NOMO-1 treated with DMSO at 0.1 percent for 48 hours (cell line): ENCODE measurements around the gene ANGPTL4.
"Not testable (repeated sequence)": the region's sequence is repeated elsewhere in the genome, so short reads cannot be mapped to it uniquely, and the experiment has no call there.

Experiments used
- DNase-seq: peaks from one replicate; lab custom pipeline; 2025; ENCODE audit not compliant: unreplicated experiment; lab: John Stamatoyannopoulos, UW

Gene ANGPTL4

DNA sequence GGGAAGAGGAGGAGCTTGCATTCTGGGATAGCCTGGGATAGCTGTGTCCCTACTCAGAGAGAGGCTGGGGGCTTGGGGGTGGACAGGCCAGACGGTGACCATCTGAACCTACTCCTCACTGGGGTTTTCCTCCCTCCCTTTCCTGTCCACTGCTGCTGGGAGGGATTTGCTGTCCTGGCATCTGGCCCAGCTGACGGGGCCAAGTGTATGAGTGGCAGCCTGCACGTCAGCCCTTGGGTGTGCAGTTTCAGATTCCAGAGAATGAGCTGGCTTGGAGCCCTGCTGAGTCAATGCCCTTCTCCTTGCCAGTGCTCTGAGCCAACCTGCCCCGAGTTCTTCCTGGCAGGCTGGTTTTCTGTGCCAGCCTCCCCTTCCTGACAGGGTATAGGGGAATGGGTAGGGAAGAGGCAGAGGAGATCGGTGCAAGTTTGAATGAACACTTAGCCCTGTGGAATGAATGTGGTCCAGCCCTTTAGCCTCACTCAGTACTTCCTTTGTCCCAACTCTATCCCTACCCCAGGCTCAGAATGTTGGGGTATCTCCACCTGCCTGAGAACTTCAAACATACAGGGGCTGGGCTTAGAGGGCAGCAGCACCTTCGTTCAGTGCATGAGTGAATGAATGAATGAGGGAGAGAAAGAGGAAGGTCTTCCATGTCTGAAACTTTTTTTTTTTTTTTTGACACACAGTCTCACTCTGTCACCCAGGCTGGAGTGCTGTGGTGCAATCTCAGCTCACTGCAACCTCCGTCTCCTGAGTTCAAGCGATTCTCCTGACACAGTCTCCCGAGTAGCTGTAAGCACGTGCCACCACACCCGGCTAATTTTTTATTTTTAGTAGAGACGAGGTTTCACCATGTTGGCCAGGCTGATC lies 1.8 kb upstream of the ANGPTL4 start:
- DNase-seq: no peak

DNA sequence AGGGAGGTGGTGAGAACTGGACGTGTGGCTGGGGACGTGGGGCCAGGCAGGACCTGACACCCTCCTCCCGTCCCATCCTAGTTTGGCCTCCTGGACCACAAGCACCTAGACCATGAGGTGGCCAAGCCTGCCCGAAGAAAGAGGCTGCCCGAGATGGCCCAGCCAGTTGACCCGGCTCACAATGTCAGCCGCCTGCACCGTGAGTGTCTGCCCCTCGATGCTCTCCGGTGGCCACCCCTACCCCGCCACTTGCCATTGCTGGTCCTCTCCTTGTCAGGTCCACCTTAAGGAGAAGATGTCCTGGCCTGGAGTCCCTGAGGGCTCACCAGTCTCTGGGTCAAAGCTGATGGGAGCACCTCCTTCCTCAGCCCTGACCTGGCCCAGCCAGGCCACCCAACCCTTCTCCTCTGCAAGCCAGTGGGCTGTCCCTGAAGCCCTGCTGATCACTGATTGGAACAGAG lies 2.2 kb downstream of the ANGPTL4 start:
- no peak for DNase-seq

DNA sequence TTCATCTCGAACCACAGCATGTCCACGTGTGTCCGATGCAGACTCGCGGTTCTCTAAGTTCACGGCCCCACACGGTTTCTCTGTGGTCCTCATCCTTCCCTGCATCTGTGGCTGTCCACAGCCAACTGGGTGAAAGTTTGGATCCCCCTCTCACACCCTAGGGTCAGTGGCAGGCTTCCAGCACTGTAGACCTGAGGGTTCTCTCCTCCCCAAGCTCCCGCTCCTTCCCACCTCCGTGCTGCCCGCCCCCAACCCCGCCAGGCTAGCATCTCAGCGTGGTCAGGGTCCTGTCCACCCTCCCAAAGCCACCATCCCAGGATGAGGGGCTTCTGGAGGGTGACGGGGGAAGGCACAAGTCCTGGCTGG lies 3.0 kb downstream of the ANGPTL4 start:
- no peak for DNase-seq

GRCh38 chr19:8367327-8368001 lies 3.5 kb downstream of the ANGPTL4 start:
- DNase-seq: no peak

- DNase-seq: no peak
These were observed 6.4 kb downstream of the ANGPTL4 start for GRCh38 chr19:8370176-8371010.

- DNase-seq: no peak
These were observed 7.3 kb downstream of the ANGPTL4 start for GRCh38 chr19:8371011-8371804.

GRCh38 chr19:8373867-8374813 lies 10.2 kb downstream of the ANGPTL4 start:
- no peak for DNase-seq

DNA sequence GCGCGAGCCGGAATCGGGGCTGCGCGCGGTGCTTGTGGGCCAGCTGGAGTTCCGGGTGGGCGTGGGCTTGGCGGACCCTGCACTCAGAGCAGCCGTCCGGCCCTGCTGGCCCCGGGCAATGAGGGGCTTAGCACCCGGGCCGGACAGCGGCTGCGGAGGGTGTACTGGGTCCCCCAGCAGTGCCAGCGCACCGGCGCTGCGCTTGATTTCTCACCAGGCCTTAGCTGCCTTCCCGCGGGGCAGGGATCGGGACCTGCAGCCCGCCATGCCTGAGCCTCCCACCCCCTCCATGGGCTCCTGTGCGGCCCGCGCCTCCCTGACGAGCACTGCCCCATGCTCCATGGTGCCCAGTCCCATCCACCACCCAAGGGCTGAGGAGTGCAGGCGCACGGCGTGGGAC lies 11.8 kb downstream of the ANGPTL4 start:
- DNase-seq: not testable (repeated sequence)

GRCh38 chr19:8376373-8376974 lies 12.5 kb downstream of the ANGPTL4 start:
- not testable (repeated sequence) for DNase-seq

DNA sequence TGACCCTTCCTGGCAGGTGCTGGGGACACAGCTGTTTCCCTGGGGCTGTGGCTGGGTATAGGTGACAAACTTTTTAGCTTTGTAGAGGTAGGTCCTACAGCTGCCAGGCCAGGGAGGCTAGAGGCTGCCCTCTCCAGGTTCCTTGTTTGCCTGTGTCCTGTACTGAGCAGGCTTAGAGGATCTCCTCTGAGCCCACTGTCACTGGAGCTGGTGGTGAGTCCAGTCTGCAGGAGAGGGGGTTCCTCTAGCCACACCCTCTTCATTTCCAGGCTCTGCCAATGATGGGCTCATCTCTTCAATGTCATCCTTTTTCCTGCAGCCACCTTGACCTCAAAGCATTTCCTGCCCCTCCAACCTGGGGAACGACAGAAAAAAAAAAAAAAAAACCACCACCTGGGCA lies 13.6 kb downstream of the ANGPTL4 start:
- DNase-seq: no peak

DNA sequence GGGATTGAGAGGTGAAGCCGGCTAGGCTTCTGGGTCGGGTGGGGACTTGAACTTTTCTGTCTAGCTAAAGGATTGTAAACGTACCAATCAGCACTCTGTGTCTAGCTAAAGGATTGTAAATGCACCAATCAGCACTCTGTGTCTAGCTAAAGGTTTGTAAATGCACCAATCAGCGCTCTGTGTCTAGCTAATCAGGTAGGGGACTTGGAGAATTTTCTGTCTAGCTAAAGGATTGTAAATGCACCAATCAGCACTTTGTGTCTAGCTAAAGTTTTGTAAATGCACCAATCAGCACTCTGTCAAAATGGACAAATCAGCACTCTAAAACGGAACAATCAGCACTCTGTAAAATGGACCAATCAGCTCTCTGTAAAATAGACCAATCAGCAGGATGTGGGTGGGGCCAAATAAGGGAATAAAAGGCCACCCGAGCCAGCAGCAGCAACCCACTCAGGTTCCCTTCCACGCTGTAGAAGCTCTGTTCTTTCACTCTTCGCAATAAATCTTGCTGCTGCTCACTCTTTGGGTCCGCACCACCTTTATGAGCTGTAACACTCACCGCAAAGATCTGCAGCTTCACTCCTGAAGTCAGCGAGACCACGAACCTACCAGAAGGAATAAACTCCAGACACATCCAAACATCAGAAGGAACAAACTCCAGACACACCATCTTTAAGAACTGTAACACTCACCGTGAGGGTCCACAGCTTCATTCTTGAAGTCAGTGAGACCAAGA lies 15.4 kb downstream of the ANGPTL4 start:
- not testable (repeated sequence) for DNase-seq

- not testable (repeated sequence) for DNase-seq
These were observed 20.6 kb downstream of the ANGPTL4 start for GRCh38 chr19:8384569-8384968.

GRCh38 chr19:8385103-8385502 lies 21.1 kb downstream of the ANGPTL4 start:
- DNase-seq: not testable (repeated sequence)

GRCh38 chr19:8385566-8385965 lies 21.6 kb downstream of the ANGPTL4 start:
- DNase-seq: not testable (repeated sequence)

GRCh38 chr19:8386419-8386818 lies 22.5 kb downstream of the ANGPTL4 start:
- not testable (repeated sequence) for DNase-seq

DNA sequence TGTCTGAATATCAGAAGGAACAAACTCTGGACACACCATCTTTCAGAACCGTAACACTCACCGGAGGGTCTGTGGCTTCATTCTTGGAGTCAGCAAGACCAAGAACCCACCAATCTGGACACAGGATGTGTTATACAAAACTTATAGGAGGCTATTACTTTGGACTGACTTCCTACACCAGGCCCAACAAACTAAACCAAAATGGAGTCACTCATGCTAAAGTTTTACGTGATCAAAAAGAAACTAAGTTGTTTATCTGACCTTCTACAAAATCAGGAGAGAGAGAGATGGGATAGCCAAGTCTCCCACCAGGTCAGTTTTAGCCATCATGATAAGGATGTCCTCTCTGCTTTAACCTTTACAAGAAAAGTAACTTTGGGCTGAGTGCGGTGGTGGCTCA lies 23.0 kb downstream of the ANGPTL4 start:
- DNase-seq: no peak

DNA sequence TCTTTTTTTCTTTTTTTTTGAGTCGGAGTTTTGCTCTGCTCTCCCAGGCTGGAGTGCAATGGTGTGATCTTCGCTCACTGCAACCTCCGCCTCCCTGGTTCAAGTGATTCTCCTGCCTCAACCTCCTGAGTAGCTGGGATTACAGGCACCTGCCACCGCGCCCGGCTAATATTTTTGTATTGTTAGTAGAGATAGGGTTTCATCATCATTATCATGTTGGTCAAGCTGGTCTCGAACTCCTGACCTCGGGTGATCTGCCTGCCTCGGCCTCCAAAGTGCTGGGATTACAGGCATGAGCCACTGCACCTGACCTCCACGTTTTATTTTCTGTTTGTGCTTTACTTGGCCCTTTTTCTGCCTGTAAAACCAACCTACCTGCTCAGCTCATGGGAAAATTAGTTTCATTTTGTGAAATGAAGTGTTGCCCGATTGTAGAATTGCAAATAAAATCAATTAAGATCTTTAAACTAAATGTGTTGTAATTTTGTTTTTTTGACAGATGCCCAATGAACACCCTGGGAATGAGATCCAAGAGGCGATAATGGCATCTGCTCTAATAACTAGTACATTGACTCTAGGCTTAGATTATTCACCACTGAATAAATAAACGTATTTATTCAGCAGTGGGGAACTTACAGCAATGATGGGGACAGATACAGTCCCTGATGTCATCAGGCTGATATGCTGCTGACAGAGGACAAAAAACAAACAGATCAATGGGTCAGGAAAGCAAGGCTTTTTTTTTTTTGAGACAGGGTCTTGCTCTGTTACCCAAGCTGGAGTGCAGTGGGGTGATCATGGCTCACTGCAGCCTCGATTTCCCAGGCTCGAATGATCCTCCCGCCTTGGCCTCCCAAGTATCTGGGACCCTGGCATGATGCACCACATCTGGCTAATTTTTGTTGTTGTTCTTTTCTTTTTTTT lies 24.0 kb downstream of the ANGPTL4 start:
- DNase-seq: no peak
